ENCODE results near the gene CD96. TPM values are rescaled to one million over a fixed set of nuclear protein-coding genes. Genes with fewer than 3 reads are reported as not detected.

CD96 gene
- total RNA-seq, 2 donors from 2014 or later = 5.1 to 13.7 TPM

GRCh38 chr3:111592936-111593335 lies 50.9 kb downstream of the CD96 start:
- Histone ChIP-seq H3K27me3 (replicated peaks; ENCODE audit: insufficient read depth) (no peaks in the 10 kb centered on the region), H3K9me3 (no peaks in the 10 kb centered on the region), H3K4me3 (no peak overlapping the region), H3K27ac (no peak overlapping the region), H3K4me1 (ENCODE audit: control insufficient read depth in 1 of 2, low read depth in 2 of 2) (no peaks in the 10 kb centered on the region), H3K36me3 (no peaks in the 10 kb centered on the region)
- TF ChIP-seq CTCF (IDR thresholded peaks at IDR 0.05) = no peak
- ATAC-seq (ENCODE audit: insufficient number of reproducible peaks, low FRiP score, low read depth) (no peak), DNase-seq (ENCODE audit: low spot score) (no peak)

- no peaks in the 10 kb centered on the region for H3K9me3 ChIP-seq
Measured at GRCh38 chr3:111593666-111594065, 51.7 kb downstream of the CD96 start.

DNA sequence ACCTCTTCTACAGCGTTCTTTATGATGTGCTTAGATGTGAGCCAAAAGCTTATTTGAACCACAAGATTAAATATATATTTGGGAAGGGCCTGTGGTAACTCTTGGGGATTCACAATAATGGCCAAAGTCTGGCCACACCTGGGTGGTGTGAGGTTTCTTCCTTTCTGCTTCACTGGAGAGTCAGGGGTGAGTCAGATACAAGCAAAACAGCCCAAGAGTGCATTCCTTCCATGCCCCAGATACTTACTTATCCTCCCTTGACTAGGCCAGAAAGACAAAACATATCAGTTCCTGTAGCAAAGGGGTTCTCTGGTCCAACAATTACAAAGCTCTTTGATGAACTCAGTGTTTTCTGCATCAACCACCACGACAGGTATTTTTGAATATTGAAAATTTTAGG lies 52.2 kb downstream of the CD96 start:
- Histone ChIP-seq H3K27ac (no peak overlapping the region), H3K27me3 (replicated peaks; ENCODE audit: insufficient read depth) (no peaks in the 10 kb centered on the region), H3K4me1 (ENCODE audit: control insufficient read depth in 1 of 2, low read depth in 2 of 2) (no peaks in the 10 kb centered on the region), H3K4me3 (no peak overlapping the region), H3K9me3 (no peaks in the 10 kb centered on the region), H3K36me3 (no peaks in the 10 kb centered on the region)
- no peak for TF ChIP-seq CTCF (IDR thresholded peaks at IDR 0.05)
- DNase-seq (ENCODE audit: low spot score) = no peak
- ATAC-seq (ENCODE audit: insufficient number of reproducible peaks, low FRiP score, low read depth) = no peak

More at GRCh38 chr3:111593666-111594065, 51.7 kb downstream of the CD96 start:
- no peaks in the 10 kb centered on the region for H3K4me1 ChIP-seq (ENCODE audit: control insufficient read depth in 1 of 2, low read depth in 2 of 2)
- DNase-seq (ENCODE audit: low spot score) (no peak), ATAC-seq (ENCODE audit: insufficient number of reproducible peaks, low FRiP score, low read depth) (no peak)
- no peaks in the 10 kb centered on the region for H3K27me3 ChIP-seq (replicated peaks; ENCODE audit: insufficient read depth)
- no peak for TF ChIP-seq CTCF (IDR thresholded peaks at IDR 0.05)
- no peaks in the 10 kb centered on the region for H3K36me3 ChIP-seq
- no peak overlapping the region for H3K27ac ChIP-seq
- no peak overlapping the region for H3K4me3 ChIP-seq

- Histone ChIP-seq H3K4me1 (ENCODE audit: control insufficient read depth in 1 of 2, low read depth in 2 of 2) (no peaks in the 10 kb centered on the region), H3K27ac (no peak overlapping the region), H3K4me3 (no peak overlapping the region), H3K9me3 (no peaks in the 10 kb centered on the region), H3K27me3 (replicated peaks; ENCODE audit: insufficient read depth) (no peaks in the 10 kb centered on the region), H3K36me3 (no peaks in the 10 kb centered on the region)
- DNase-seq (ENCODE audit: low spot score) (no peak), ATAC-seq (ENCODE audit: insufficient number of reproducible peaks, low FRiP score, low read depth) (no peak)
- TF ChIP-seq CTCF (IDR thresholded peaks at IDR 0.05) = no peak
Measured at GRCh38 chr3:111594781-111595180, 52.8 kb downstream of the CD96 start.

- no peaks in the 10 kb centered on the region for H3K9me3 ChIP-seq
Measured at GRCh38 chr3:111595232-111595631, 53.2 kb downstream of the CD96 start, which contains the start of gene ZBED2. Gene ZBED2, minus strand, starts transcription at chr3:111595346. Its CDS starts 1,145 bp downstream, at chr3:111594201.

More at GRCh38 chr3:111595232-111595631, 53.2 kb downstream of the CD96 start, which contains the start of gene ZBED2:
- no peak for DNase-seq (ENCODE audit: low spot score)
- no peak for ATAC-seq (ENCODE audit: insufficient number of reproducible peaks, low FRiP score, low read depth)
- TF ChIP-seq CTCF (IDR thresholded peaks at IDR 0.05) = no peak
- H3K36me3 ChIP-seq = no peaks in the 10 kb centered on the region
- no peaks in the 10 kb centered on the region for H3K27me3 ChIP-seq (replicated peaks; ENCODE audit: insufficient read depth)
- no peak within 1 kb of the TSS for H3K4me3 ChIP-seq
- no peaks in the 10 kb centered on the region for H3K4me1 ChIP-seq (ENCODE audit: control insufficient read depth in 1 of 2, low read depth in 2 of 2)
- H3K27ac ChIP-seq = no peak within 1 kb of the TSS

Measured in thoracic aorta (tissue), 2 donors.